ENCODE data around the gene ATF6. TPM values are rescaled to one million over a fixed set of nuclear protein-coding genes. Genes with fewer than 3 reads are reported as not detected.

ATF6 gene
- polyA plus RNA-seq, 2 donors = 2.5 to 6.5 TPM

- H3K27ac ChIP-seq (ENCODE audit: low read depth in 2 of 2, low read length in 1 of 2) = no peak overlapping the region
- H3K36me3 ChIP-seq (ENCODE audit: control insufficient read depth in 2 of 2, insufficient read depth in 2 of 2, low read length in 1 of 2) = peaks cover 0 to 2% of the 10 kb centered on the region in 2 donors
- H3K27me3 ChIP-seq (ENCODE audit: control insufficient read depth in 1 of 2, insufficient read depth in 2 of 2, low read length in 2 of 2) = no peaks in the 10 kb centered on the region
- 87 to 93% methylated on average over 3 of the region's 3 CpGs for WGBS, 2 donors
- H3K9me3 ChIP-seq (ENCODE audit: control insufficient read depth in 2 of 2, insufficient read depth in 1 of 2, low read depth in 1 of 2, low read length in 1 of 2) = no peaks in the 10 kb centered on the region
- no peaks in the 10 kb centered on the region for H3K4me1 ChIP-seq (ENCODE audit: control insufficient read depth in 2 of 2, insufficient read depth in 2 of 2, low read length in 1 of 2)
- no peak overlapping the region for H3K4me3 ChIP-seq (ENCODE audit: low read depth in 1 of 2, low read length in 2 of 2)
Measured at GRCh38 chr1:161866241-161866640, 100.1 kb downstream of the ATF6 start.

- WGBS, 2 donors = 66 to 80% methylated on average over 2 of the region's 2 CpGs
- no peaks in the 10 kb centered on the region for H3K27me3 ChIP-seq (ENCODE audit: control insufficient read depth in 1 of 2, insufficient read depth in 2 of 2, low read length in 2 of 2)
- H3K27ac ChIP-seq (ENCODE audit: low read depth in 2 of 2, low read length in 1 of 2) = no peak overlapping the region
- H3K36me3 ChIP-seq (ENCODE audit: control insufficient read depth in 2 of 2, insufficient read depth in 2 of 2, low read length in 1 of 2) = peaks cover 0 to 2% of the 10 kb centered on the region in 2 donors
- no peaks in the 10 kb centered on the region for H3K9me3 ChIP-seq (ENCODE audit: control insufficient read depth in 2 of 2, insufficient read depth in 1 of 2, low read depth in 1 of 2, low read length in 1 of 2)
- no peak overlapping the region for H3K4me3 ChIP-seq (ENCODE audit: low read depth in 1 of 2, low read length in 2 of 2)
- H3K4me1 ChIP-seq (ENCODE audit: control insufficient read depth in 2 of 2, insufficient read depth in 2 of 2, low read length in 1 of 2) = no peaks in the 10 kb centered on the region
Measured at GRCh38 chr1:161868832-161869231, 102.7 kb downstream of the ATF6 start.

GRCh38 chr1:161869291-161869690 lies 103.2 kb downstream of the ATF6 start:
- H3K27me3 ChIP-seq (ENCODE audit: control insufficient read depth in 1 of 2, insufficient read depth in 2 of 2, low read length in 2 of 2) = no peaks in the 10 kb centered on the region
- H3K4me1 ChIP-seq (ENCODE audit: control insufficient read depth in 2 of 2, insufficient read depth in 2 of 2, low read length in 1 of 2) = no peaks in the 10 kb centered on the region
- no peak overlapping the region for H3K4me3 ChIP-seq (ENCODE audit: low read depth in 1 of 2, low read length in 2 of 2)
- H3K36me3 ChIP-seq (ENCODE audit: control insufficient read depth in 2 of 2, insufficient read depth in 2 of 2, low read length in 1 of 2) = peaks cover 0 to 2% of the 10 kb centered on the region in 2 donors
- no peak overlapping the region for H3K27ac ChIP-seq (ENCODE audit: low read depth in 2 of 2, low read length in 1 of 2)
- no peaks in the 10 kb centered on the region for H3K9me3 ChIP-seq (ENCODE audit: control insufficient read depth in 2 of 2, insufficient read depth in 1 of 2, low read depth in 1 of 2, low read length in 1 of 2)

- Histone ChIP-seq H3K4me1 (ENCODE audit: control insufficient read depth in 2 of 2, insufficient read depth in 2 of 2, low read length in 1 of 2) (no peaks in the 10 kb centered on the region), H3K9me3 (ENCODE audit: control insufficient read depth in 2 of 2, insufficient read depth in 1 of 2, low read depth in 1 of 2, low read length in 1 of 2) (no peaks in the 10 kb centered on the region), H3K4me3 (ENCODE audit: low read depth in 1 of 2, low read length in 2 of 2) (no peak overlapping the region), H3K36me3 (ENCODE audit: control insufficient read depth in 2 of 2, insufficient read depth in 2 of 2, low read length in 1 of 2) (no peaks in the 10 kb centered on the region), H3K27ac (ENCODE audit: low read depth in 2 of 2, low read length in 1 of 2) (no peak overlapping the region), H3K27me3 (ENCODE audit: control insufficient read depth in 1 of 2, insufficient read depth in 2 of 2, low read length in 2 of 2) (no peaks in the 10 kb centered on the region)
- WGBS, 2 donors = 78 to 85% methylated on average over 2 of the region's 2 CpGs
Measured at GRCh38 chr1:161872506-161872905, 106.4 kb downstream of the ATF6 start.

- Histone ChIP-seq H3K4me3 (ENCODE audit: low read depth in 1 of 2, low read length in 2 of 2) (no peak overlapping the region), H3K27me3 (ENCODE audit: control insufficient read depth in 1 of 2, insufficient read depth in 2 of 2, low read length in 2 of 2) (no peaks in the 10 kb centered on the region), H3K4me1 (ENCODE audit: control insufficient read depth in 2 of 2, insufficient read depth in 2 of 2, low read length in 1 of 2) (no peaks in the 10 kb centered on the region), H3K27ac (ENCODE audit: low read depth in 2 of 2, low read length in 1 of 2) (no peak overlapping the region), H3K36me3 (ENCODE audit: control insufficient read depth in 2 of 2, insufficient read depth in 2 of 2, low read length in 1 of 2) (no peaks in the 10 kb centered on the region), H3K9me3 (ENCODE audit: control insufficient read depth in 2 of 2, insufficient read depth in 1 of 2, low read depth in 1 of 2, low read length in 1 of 2) (no peaks in the 10 kb centered on the region)
- 95 to 100% methylated on average over 1 of the region's 1 CpG for WGBS, 2 donors
Measured at GRCh38 chr1:161879261-161879660, 113.1 kb downstream of the ATF6 start.

GRCh38 chr1:161884475-161884874 lies 118.4 kb downstream of the ATF6 start:
- Histone ChIP-seq H3K27ac (ENCODE audit: low read depth in 2 of 2, low read length in 1 of 2) (no peak overlapping the region), H3K36me3 (ENCODE audit: control insufficient read depth in 2 of 2, insufficient read depth in 2 of 2, low read length in 1 of 2) (no peaks in the 10 kb centered on the region), H3K27me3 (ENCODE audit: control insufficient read depth in 1 of 2, insufficient read depth in 2 of 2, low read length in 2 of 2) (no peaks in the 10 kb centered on the region), H3K4me3 (ENCODE audit: low read depth in 1 of 2, low read length in 2 of 2) (no peak overlapping the region), H3K9me3 (ENCODE audit: control insufficient read depth in 2 of 2, insufficient read depth in 1 of 2, low read depth in 1 of 2, low read length in 1 of 2) (no peaks in the 10 kb centered on the region), H3K4me1 (ENCODE audit: control insufficient read depth in 2 of 2, insufficient read depth in 2 of 2, low read length in 1 of 2) (no peaks in the 10 kb centered on the region)
- WGBS, 2 donors = 77 to 88% methylated on average over 2 of the region's 2 CpGs

- WGBS, 2 donors = 48 to 71% methylated on average over 1 of the region's 1 CpG
- Histone ChIP-seq H3K4me1 (ENCODE audit: control insufficient read depth in 2 of 2, insufficient read depth in 2 of 2, low read length in 1 of 2) (no peaks in the 10 kb centered on the region), H3K4me3 (ENCODE audit: low read depth in 1 of 2, low read length in 2 of 2) (no peak overlapping the region), H3K9me3 (ENCODE audit: control insufficient read depth in 2 of 2, insufficient read depth in 1 of 2, low read depth in 1 of 2, low read length in 1 of 2) (no peaks in the 10 kb centered on the region), H3K27me3 (ENCODE audit: control insufficient read depth in 1 of 2, insufficient read depth in 2 of 2, low read length in 2 of 2) (no peaks in the 10 kb centered on the region), H3K27ac (ENCODE audit: low read depth in 2 of 2, low read length in 1 of 2) (no peak overlapping the region), H3K36me3 (ENCODE audit: control insufficient read depth in 2 of 2, insufficient read depth in 2 of 2, low read length in 1 of 2) (no peaks in the 10 kb centered on the region)
Measured at GRCh38 chr1:161885003-161885402, 118.9 kb downstream of the ATF6 start.

- WGBS, 2 donors = 79 to 89% methylated on average over 1 of the region's 1 CpG
- Histone ChIP-seq H3K9me3 (ENCODE audit: control insufficient read depth in 2 of 2, insufficient read depth in 1 of 2, low read depth in 1 of 2, low read length in 1 of 2) (no peaks in the 10 kb centered on the region), H3K4me3 (ENCODE audit: low read depth in 1 of 2, low read length in 2 of 2) (no peak overlapping the region), H3K36me3 (ENCODE audit: control insufficient read depth in 2 of 2, insufficient read depth in 2 of 2, low read length in 1 of 2) (peaks cover 0 to 4% of the 10 kb centered on the region in 2 donors), H3K27me3 (ENCODE audit: control insufficient read depth in 1 of 2, insufficient read depth in 2 of 2, low read length in 2 of 2) (no peaks in the 10 kb centered on the region), H3K4me1 (ENCODE audit: control insufficient read depth in 2 of 2, insufficient read depth in 2 of 2, low read length in 1 of 2) (no peaks in the 10 kb centered on the region), H3K27ac (ENCODE audit: low read depth in 2 of 2, low read length in 1 of 2) (no peak overlapping the region)
Measured at GRCh38 chr1:161885759-161886158, 119.6 kb downstream of the ATF6 start.

- 96 to 97% methylated on average over 5 of the region's 5 CpGs for WGBS, 2 donors
- Histone ChIP-seq H3K9me3 (ENCODE audit: control insufficient read depth in 2 of 2, insufficient read depth in 1 of 2, low read depth in 1 of 2, low read length in 1 of 2) (no peaks in the 10 kb centered on the region), H3K27ac (ENCODE audit: low read depth in 2 of 2, low read length in 1 of 2) (no peak overlapping the region), H3K27me3 (ENCODE audit: control insufficient read depth in 1 of 2, insufficient read depth in 2 of 2, low read length in 2 of 2) (no peaks in the 10 kb centered on the region), H3K4me1 (ENCODE audit: control insufficient read depth in 2 of 2, insufficient read depth in 2 of 2, low read length in 1 of 2) (no peaks in the 10 kb centered on the region), H3K4me3 (ENCODE audit: low read depth in 1 of 2, low read length in 2 of 2) (no peak overlapping the region), H3K36me3 (ENCODE audit: control insufficient read depth in 2 of 2, insufficient read depth in 2 of 2, low read length in 1 of 2) (peaks cover 0 to 11% of the 10 kb centered on the region in 2 donors)
Measured at GRCh38 chr1:161886589-161886988, 120.5 kb downstream of the ATF6 start.

GRCh38 chr1:161887730-161888287 lies 121.7 kb downstream of the ATF6 start:
- WGBS, 2 donors = 76 to 78% methylated on average over 3 of the region's 3 CpGs
- Histone ChIP-seq H3K27ac (ENCODE audit: low read depth in 2 of 2, low read length in 1 of 2) (no peak overlapping the region), H3K9me3 (ENCODE audit: control insufficient read depth in 2 of 2, insufficient read depth in 1 of 2, low read depth in 1 of 2, low read length in 1 of 2) (no peaks in the 10 kb centered on the region)

More at GRCh38 chr1:161887730-161888287, 121.7 kb downstream of the ATF6 start:
- Histone ChIP-seq H3K4me3 (ENCODE audit: low read depth in 1 of 2, low read length in 2 of 2) (no peak overlapping the region), H3K4me1 (ENCODE audit: control insufficient read depth in 2 of 2, insufficient read depth in 2 of 2, low read length in 1 of 2) (no peaks in the 10 kb centered on the region), H3K36me3 (ENCODE audit: control insufficient read depth in 2 of 2, insufficient read depth in 2 of 2, low read length in 1 of 2) (peaks cover 0 to 11% of the 10 kb centered on the region in 2 donors), H3K27me3 (ENCODE audit: control insufficient read depth in 1 of 2, insufficient read depth in 2 of 2, low read length in 2 of 2) (no peaks in the 10 kb centered on the region)
